Astrocyte (in vitro differentiated cells and primary cell): ENCODE data around the gene CSRNP3.

ENCODE experiments used
- CTCF ChIP-seq: IDR thresholded peaks from 2 replicates; pipeline ENCODE4 v1.5.1; 2011; ENCODE audit warnings: low read depth, mild to moderate bottlenecking, inconsistent platforms, low read length, moderate library complexity; ENCODE audit not compliant: insufficient read depth
- EZH2 ChIP-seq: IDR thresholded peaks from 2 replicates; pipeline ENCODE4 v1.6.1; 2012; ENCODE audit warnings: mild to moderate bottlenecking, low read length, inconsistent platforms; ENCODE audit not compliant: insufficient read depth

GRCh38 chr2:165609672-165610071 lies 140.2 kb downstream of the CSRNP3 start:
- TF ChIP-seq EZH2 (no peak), CTCF (no peak)
